ENCODE results near the gene ZDBF2.

ZDBF2 gene

DNA sequence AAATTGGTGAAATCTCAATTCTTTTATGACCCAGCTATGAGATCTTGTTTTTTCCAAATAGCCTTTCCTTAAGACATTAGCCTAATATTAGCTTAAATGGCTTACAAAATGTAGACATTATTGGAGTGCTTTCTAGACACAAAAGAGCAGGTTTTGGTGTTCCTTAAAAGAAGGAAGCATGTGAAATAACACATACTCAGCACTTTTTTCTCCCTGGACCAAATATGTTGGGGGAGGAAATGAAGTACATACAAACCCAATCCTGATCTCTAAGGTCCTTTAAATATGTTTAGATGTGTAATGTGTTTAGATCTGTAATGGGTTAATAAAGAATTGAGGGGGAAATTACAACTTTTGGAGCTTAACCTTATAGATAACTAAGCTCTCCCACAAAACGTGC lies 3.4 kb upstream of the ZDBF2 start:
- TF ChIP-seq, protein P1, sequence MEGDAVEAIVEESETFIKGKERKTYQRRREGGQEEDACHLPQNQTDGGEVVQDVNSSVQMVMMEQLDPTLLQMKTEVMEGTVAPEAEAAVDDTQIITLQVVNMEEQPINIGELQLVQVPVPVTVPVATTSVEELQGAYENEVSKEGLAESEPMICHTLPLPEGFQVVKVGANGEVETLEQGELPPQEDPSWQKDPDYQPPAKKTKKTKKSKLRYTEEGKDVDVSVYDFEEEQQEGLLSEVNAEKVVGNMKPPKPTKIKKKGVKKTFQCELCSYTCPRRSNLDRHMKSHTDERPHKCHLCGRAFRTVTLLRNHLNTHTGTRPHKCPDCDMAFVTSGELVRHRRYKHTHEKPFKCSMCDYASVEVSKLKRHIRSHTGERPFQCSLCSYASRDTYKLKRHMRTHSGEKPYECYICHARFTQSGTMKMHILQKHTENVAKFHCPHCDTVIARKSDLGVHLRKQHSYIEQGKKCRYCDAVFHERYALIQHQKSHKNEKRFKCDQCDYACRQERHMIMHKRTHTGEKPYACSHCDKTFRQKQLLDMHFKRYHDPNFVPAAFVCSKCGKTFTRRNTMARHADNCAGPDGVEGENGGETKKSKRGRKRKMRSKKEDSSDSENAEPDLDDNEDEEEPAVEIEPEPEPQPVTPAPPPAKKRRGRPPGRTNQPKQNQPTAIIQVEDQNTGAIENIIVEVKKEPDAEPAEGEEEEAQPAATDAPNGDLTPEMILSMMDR (conservative IDR thresholded peaks at IDR 0.05; ENCODE audit: low read depth, low read length) = no peak
- Histone ChIP-seq H4K20me1 (ENCODE audit: insufficient read depth) (no peaks in the 10 kb centered on the region), H3K4me1 (ENCODE audit: low read depth, poor library complexity, severe bottlenecking) (peaks cover 6% of the 10 kb centered on the region), H3K9ac (no peak overlapping the region), H2AFZ (ENCODE audit: low read depth) (no peak overlapping the region), H3K79me2 (ENCODE audit: insufficient read depth, low read depth) (peaks cover 11% of the 10 kb centered on the region), H3K36me3 (ENCODE audit: insufficient read depth) (no peaks in the 10 kb centered on the region), H3K27me3 (ENCODE audit: insufficient read depth, low read depth) (no peaks in the 10 kb centered on the region), H3K4me3 (IDR thresholded peaks at IDR 0.05; ENCODE audit: insufficient read depth, low read depth, low read length) (no peak overlapping the region), H3K27ac (no peak overlapping the region), H3K4me2 (no peak overlapping the region)

DNA sequence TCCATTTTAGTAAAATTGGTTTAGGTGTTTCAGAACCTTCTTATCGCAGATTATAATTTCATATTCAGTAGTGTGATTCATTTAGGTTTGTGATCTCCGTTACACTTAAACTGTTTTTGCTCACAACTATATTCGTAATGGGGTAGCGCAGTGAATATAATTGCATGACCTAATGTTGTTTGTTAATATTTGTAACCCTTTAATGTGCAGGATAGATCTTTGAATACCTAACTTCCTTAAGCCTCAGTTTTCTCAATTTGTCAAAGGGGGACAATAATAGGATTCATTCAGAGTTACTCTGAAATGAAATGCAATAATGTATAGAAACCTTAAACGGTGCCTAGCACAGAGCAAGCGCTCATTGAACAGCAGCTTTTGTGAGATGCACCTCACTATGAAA lies 558 bp upstream of the ZDBF2 start:
- TF ChIP-seq, protein P1 (conservative IDR thresholded peaks at IDR 0.05; ENCODE audit: low read depth, low read length) = no peak
- H3K9ac ChIP-seq = peak overlapping the region; percentile 88
- no peaks in the 10 kb centered on the region for H3K27me3 ChIP-seq (ENCODE audit: insufficient read depth, low read depth)
- peak overlapping the region; percentile 84 for H2AFZ ChIP-seq (ENCODE audit: low read depth)
- H3K27ac ChIP-seq = peak overlapping the region; percentile 74; the same call in 1 of the 2 replicates
- H3K36me3 ChIP-seq (ENCODE audit: insufficient read depth) = no peaks in the 10 kb centered on the region
- H4K20me1 ChIP-seq (ENCODE audit: insufficient read depth) = no peaks in the 10 kb centered on the region
- H3K4me2 ChIP-seq = peak overlapping the region; percentile 80
- H3K79me2 ChIP-seq (ENCODE audit: insufficient read depth, low read depth) = peaks cover 39% of the 10 kb centered on the region
- H3K4me1 ChIP-seq (ENCODE audit: low read depth, poor library complexity, severe bottlenecking) = peaks cover 22% of the 10 kb centered on the region
- H3K4me3 ChIP-seq (IDR thresholded peaks at IDR 0.05; ENCODE audit: insufficient read depth, low read depth, low read length) = no peak overlapping the region

DNA sequence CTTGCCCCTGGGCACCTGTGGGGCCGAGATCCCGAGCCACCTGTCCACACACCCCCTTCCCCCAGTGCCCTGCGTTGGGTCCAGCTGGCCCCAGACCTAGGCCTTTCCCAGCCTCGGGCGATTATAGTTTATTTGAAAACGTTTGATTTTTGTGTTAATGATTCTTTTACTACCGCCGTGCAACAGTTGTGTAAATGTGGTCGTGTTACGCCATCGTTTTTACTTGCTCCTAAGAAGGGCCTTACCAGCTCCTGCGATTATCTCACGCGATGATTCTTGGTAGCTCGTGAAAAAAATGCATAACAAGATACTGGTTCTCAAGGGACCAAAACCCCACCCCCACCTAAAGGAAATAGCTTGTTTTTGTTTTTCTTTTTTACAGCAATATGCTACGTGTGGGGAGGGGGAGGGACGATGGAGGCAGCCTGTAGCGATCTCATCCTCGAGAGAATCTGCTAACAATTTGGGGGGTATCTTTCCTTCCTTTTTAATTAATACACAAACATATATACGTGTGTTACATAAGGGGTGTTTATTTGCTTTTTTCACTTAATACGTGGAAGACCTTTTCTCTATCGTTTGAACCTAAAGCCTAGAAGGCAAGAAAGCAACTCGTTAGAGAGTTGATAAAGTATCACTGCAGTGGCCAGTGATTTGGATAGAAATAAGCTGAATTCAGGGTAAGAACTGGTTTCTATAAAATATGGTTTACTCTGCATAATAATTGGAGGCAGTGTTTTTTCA lies 1.0 kb downstream of the ZDBF2 start:
- H3K4me1 ChIP-seq (ENCODE audit: low read depth, poor library complexity, severe bottlenecking) = peaks cover 35% of the 10 kb centered on the region
- TF ChIP-seq, protein P1 (conservative IDR thresholded peaks at IDR 0.05; ENCODE audit: low read depth, low read length) = no peak
- H3K79me2 ChIP-seq (ENCODE audit: insufficient read depth, low read depth) = peaks cover 53% of the 10 kb centered on the region
- peak overlapping the region; percentile 89 for H3K4me3 ChIP-seq (IDR thresholded peaks at IDR 0.05; ENCODE audit: insufficient read depth, low read depth, low read length)
- no peaks in the 10 kb centered on the region for H3K27me3 ChIP-seq (ENCODE audit: insufficient read depth, low read depth)
- peak overlapping the region; percentile 84; the same call in 1 of the 2 replicates for H2AFZ ChIP-seq (ENCODE audit: low read depth)
- H3K36me3 ChIP-seq (ENCODE audit: insufficient read depth) = no peaks in the 10 kb centered on the region; the same call in 1 of the 2 replicates
- H3K27ac ChIP-seq = peak overlapping the region; percentile 74
- H3K4me2 ChIP-seq = peak overlapping the region; percentile 85
- no peaks in the 10 kb centered on the region for H4K20me1 ChIP-seq (ENCODE audit: insufficient read depth)
- peak overlapping the region; percentile 88 for H3K9ac ChIP-seq

DNA sequence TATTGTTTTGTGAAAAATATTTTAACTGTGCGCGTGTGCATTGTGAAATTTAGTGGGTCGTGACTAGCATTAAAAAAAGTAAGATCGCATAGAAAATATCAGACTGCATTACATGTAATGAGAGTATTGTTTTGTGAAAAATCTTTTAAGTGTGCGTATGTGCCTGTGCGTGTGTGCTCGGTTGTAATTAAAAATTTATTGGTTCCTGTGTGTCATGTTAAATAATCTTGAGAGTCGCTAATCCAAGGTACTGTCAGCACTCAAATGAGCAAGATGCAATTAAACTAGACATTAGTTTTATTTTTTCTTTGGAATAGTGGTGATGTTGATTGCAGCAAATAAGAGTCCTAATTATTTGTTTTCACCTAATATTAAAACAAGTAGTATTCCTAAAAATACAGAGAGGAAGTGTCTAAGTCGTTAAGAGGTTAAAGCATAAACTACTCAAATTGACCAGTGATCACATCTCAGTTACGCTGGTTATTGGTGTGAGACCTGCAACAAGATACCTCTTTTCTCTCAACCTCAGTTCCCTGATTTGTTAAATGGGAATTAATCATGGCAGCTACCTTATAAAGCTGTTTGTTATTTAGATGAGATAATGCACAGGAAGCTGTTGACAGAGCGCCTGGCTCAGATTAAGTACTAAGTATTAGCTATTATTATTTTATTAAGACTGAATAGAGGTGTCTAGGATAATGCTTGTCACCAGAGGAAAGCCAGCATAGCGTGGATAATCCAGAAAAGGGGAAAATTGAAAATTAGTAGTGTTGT lies 1.9 kb downstream of the ZDBF2 start:
- peak overlapping the region; percentile 89 for H3K4me3 ChIP-seq (IDR thresholded peaks at IDR 0.05; ENCODE audit: insufficient read depth, low read depth, low read length)
- peaks cover 39% of the 10 kb centered on the region for H3K4me1 ChIP-seq (ENCODE audit: low read depth, poor library complexity, severe bottlenecking)
- H3K4me2 ChIP-seq = peak overlapping the region; percentile 85
- no peaks in the 10 kb centered on the region for H3K27me3 ChIP-seq (ENCODE audit: insufficient read depth, low read depth)
- TF ChIP-seq, protein P1 (conservative IDR thresholded peaks at IDR 0.05; ENCODE audit: low read depth, low read length) = no peak
- no peaks in the 10 kb centered on the region; the same call in 1 of the 2 replicates for H3K36me3 ChIP-seq (ENCODE audit: insufficient read depth)
- H4K20me1 ChIP-seq (ENCODE audit: insufficient read depth) = no peaks in the 10 kb centered on the region
- peak overlapping the region; percentile 74 for H3K27ac ChIP-seq
- peak overlapping the region; percentile 88 for H3K9ac ChIP-seq
- H3K79me2 ChIP-seq (ENCODE audit: insufficient read depth, low read depth) = peaks cover 55% of the 10 kb centered on the region
- H2AFZ ChIP-seq (ENCODE audit: low read depth) = no peak overlapping the region

Data from KMS-11 (cell line).